ENCODE results near the gene AGAP3. TPM values are rescaled to one million over a fixed set of nuclear protein-coding genes. Genes with fewer than 3 reads are reported as not detected.

Gene AGAP3
- total RNA-seq, 1 donor from 2014 or later = 54.7 TPM

DNA sequence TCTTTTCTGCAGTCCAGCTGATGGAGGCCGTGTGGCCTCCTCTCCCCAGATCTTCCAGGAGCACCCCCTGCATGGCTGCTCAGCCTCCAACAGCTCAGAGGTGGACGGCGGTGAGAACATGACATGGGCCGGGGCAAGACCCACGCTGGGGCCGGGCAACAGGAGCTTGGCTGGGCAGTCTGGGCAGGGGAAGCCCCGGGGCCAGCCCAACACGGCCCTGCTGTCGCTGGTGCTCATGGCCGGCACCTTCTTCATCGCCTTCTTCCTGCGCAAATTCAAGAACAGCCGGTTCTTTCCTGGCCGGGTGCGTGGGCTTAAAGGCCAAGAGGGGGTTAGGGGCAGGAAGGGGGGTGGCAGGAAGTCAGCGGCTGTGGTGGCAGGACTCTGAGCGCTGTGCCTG lies 12.3 kb upstream of the AGAP3 start:
- no peak for DNase-seq (ENCODE audit: low spot score)

DNA sequence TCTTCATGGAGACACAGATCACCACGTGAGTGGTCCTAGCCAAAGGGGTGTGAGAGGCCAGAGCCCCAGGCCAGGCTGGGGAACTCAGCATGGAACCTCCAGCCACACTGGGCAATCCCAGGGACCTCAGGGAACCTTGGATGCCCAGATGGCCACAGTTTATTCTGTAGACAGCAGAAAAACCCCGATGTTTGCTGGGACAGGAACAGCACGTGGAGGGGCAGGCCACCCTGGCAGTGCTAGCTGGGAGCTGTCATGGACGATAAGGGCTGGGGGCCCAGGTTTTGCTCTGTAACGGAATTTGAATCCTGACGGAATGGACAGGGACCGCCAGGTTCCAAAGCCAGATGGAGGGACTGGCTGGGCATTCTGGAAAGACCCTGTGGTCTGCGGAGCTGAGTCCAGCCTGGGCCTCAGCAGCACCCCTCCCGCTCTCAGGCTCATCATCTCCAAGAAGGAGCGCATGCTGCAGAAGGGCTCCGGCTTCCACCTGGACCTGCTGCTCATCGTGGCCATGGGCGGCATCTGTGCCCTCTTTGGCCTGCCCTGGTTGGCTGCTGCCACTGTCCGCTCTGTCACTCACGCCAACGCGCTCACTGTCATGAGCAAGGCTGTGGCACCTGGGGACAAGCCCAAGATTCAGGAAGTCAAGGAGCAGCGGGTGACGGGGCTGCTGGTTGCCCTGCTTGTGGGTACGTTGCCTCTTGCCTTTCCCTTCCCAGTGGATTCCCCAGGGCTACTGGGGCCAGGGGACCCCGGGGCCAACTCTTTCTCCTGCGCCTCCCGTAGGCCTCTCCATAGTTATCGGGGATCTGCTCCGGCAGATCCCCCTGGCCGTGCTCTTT lies 11.2 kb upstream of the AGAP3 start:
- no peak for DNase-seq (ENCODE audit: low spot score)
- no peak for ATAC-seq

More for the DNA sequence above, 12.3 kb upstream of the AGAP3 start:
- ATAC-seq = no peak

DNA sequence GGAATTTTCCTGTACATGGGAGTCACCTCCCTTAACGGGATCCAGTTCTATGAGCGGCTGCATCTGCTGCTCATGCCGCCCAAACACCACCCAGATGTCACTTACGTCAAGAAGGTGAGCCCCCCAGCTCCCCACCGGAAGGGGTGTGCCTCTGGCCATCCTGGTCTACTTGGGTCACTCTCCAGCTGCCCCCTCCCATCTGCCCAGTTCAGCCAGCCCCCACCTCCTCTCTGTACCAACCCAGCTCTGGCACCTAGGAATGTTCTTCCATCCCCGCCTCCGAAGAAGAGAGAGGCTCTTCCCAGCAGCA lies 10.7 kb upstream of the AGAP3 start:
- ATAC-seq = no peak
- DNase-seq (ENCODE audit: low spot score) = no peak

DNA sequence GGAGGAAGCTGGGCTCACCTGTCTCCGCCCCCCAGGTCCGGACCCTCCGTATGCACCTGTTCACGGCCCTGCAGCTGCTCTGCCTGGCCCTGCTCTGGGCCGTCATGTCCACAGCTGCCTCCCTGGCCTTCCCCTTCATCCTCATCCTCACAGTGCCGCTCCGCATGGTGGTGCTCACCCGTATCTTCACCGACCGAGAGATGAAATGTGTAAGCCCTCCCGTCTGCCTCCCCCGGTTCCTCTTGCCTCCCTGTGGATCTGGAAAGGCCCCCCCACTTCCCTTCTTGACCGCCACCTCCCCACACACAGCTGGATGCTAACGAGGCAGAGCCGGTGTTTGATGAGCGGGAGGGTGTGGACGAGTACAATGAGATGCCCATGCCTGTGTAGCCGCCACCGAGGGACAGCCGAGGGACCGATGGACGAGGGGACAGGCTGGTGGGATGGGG lies 10.3 kb upstream of the AGAP3 start:
- ATAC-seq = no peak
- DNase-seq (ENCODE audit: low spot score) = no peak

DNA sequence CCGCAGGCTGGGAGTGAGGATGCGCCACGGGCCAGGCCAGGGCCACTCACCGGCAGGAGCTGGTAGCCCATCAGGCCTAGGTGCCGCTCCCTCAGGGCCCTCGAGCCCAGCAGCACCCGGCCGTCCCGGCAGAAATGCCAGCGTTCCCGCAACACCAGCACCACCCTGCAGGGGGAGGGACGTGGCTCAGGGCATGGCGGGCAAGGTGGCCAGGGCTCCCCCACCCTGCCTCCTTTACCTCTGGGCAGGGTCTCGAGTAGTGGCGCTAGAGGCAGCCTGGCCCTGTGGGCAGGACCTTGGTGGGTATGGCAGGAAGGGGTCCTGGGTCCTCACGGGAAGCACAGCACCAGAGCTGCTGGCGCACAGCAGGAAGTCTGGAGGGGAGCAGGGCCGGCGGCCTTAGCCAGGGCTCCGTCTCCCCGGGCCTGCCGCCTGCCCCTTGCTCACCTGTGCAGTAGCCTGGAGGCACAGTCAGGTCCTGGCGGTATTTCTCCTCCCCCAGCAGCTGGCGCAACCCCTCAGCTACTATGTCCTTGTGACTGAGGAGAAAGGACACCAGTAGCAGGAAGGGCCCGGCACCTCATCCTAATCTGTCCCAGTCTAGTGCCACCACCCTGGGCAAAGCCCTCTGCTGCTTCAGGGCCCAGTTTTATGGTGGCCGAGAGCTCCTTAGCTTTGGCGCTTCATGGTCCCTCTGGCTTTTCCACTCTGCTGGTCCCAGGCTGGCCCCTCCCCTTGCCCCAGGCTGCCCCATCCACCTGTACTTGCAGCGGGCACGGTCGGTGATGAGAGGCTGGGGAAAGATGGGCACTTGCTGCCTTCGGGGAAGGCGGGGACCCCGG lies 9.2 kb upstream of the AGAP3 start:
- no peak for DNase-seq (ENCODE audit: low spot score)
- ATAC-seq = no peak

DNA sequence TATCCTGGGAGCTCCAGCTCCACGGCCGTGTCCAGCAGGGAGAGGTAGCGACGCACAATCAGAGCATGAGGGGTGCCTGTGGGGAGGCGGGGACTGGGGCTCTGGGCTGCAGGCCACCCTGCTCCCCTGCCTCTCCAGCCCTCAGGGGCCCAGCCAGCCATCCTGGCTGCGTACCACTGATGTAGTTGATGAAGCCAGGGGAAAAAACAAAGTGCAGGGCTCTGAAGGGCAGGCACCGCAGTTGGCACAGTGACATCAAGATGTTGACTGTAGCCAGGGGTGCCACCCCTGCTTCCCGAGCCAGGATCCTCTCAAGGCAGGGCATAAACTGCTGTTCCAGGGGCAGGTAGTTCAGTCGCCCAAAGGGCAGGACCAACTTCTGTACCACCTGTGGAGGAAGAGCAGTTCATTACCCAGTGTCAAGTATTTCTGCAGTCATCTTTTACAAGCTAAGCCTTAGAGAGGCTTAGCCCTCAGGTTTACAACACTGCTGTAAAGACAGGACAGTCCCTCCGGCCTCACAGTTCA lies 8.5 kb upstream of the AGAP3 start:
- ATAC-seq (no peak), DNase-seq (ENCODE audit: low spot score) (peak; percentile 40)

DNA sequence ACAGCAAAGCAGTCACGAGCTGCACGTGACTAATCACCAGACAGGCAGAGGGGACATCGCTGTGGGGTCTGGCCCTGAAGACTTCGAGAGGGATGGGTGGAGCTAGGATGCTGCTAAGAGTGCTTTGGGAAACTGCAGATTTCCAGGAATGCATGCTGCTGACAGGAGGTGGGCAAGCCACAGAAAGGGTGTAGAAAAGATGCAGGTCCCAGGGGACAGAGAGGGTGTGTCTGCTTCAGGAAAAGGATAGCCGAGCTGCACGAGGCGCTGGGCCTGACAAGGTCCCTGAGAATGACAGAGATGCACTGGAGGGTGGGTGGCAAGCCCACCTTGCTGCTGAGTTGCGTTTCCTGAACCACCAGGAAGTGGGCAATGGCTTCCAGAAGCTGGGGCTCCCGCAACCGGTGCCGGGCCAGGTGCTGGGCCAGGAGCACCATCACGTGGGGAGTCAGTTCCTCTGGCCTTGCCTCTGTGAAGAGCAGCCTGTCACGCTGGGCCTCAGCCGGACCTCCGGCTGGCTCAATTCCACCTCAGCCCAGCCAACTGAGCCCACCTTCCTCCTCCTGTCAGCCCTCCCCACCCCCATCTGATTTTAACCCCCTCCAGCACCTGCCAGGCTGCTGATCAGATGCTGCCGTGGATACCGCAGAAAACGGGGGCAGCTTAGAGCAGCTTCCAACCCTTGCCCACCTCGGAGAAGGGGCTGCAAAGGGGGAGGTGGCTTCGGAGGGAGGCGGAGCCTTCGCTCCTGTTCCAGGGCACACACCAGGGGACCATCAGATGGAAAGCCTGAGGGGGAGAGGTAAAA lies 7.8 kb upstream of the AGAP3 start:
- ATAC-seq (no peak), DNase-seq (ENCODE audit: low spot score) (peak; percentile 44)

DNA sequence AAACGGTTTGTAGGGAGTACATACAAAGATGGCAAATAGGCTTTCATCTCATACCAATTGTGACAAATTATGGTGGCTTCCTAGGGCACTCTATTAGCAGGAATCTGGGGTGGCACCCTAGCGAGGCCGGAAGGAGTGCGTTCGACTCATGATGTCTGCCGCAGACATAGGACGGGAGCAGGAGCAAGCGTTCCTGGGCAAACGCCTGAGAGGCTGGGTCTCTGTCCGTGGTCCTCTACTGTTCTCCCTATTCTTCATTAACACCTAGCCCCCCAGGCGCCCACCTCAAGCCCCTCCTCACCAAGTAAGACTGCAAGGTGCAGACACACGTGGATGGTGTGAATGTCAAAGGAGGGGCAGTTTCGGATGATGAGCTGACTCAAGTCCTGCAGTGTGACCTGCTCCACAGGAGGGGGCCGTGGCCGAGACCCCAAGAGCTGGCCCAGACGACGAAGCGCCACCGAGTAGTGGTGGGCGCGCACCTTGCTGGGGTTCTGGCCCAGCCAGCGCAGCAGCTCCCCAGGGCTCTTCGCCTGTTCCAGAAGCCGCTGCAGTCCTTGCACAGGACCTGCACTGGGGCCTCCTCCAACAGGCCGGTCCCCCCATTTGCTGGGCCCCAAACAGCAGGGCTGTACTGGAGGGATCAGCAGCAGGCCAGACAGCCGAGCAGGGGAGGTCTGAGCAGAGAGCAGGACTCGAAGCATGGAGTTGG lies 6.9 kb upstream of the AGAP3 start:
- ATAC-seq = no peak
- no peak for DNase-seq (ENCODE audit: low spot score)

DNA sequence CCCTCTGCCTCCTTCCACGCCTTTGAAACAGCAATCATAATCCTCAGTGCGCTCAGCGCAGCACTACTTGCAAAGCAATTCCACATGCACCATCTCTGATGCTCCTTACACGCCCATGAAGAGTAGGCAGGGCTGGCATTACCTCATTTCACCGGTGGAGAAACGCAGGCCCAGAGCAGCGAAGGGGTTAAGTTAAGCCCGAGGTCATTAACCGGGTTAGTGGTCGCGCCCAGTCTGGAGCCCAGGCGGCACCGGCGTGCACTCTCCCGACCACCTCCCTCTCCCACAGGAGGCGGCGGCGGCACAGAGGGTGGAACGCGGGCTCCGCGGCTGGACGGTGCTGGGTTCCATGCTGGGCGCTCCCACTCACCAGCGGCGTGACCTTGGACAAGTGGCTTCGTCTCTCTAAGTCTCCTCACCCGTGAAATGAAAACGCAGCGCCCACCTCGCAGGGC lies 6.2 kb upstream of the AGAP3 start:
- DNase-seq (ENCODE audit: low spot score) (no peak), ATAC-seq (peak; percentile 0)

DNA sequence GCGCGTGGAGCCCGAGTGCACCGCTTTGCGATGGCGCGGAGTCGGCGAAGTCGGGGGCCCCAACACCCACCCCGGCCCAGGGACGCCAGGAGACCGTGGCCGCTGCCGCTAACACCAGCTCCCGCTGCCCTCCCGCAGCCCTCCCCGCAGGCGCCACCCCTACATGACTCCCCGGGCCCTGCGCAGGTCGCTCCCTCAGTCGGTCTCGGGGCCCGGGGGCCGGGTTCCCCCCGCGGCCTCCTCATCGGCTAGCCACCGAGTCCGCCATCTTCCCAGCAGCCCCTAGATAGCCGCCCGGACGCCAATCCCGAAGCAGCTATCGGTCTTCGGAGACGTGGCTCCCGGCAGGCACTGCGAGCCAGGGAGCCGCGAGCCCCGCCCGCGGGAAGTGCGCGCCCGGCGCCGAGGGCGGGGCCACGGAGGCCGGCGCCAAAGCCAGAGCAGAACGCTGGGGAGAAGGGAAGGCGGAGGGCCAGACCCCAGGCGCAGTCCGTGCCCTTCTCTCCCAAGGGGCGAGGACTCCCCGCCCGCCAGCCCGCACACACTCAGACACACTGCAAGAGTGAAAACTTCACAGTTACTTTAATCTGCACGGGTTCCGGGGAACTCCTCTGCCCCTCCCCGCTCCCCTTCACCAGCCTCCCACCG lies 5.6 kb upstream of the AGAP3 start, which contains the start of gene FASTK:
TSS of gene FASTK (minus strand) at position 288 of the 648 bp plus-strand sequence. CDS start at position 245, 43 bp downstream.
- DNase-seq (ENCODE audit: low spot score) (peak; percentile 94), ATAC-seq (peak; percentile 79)

DNA sequence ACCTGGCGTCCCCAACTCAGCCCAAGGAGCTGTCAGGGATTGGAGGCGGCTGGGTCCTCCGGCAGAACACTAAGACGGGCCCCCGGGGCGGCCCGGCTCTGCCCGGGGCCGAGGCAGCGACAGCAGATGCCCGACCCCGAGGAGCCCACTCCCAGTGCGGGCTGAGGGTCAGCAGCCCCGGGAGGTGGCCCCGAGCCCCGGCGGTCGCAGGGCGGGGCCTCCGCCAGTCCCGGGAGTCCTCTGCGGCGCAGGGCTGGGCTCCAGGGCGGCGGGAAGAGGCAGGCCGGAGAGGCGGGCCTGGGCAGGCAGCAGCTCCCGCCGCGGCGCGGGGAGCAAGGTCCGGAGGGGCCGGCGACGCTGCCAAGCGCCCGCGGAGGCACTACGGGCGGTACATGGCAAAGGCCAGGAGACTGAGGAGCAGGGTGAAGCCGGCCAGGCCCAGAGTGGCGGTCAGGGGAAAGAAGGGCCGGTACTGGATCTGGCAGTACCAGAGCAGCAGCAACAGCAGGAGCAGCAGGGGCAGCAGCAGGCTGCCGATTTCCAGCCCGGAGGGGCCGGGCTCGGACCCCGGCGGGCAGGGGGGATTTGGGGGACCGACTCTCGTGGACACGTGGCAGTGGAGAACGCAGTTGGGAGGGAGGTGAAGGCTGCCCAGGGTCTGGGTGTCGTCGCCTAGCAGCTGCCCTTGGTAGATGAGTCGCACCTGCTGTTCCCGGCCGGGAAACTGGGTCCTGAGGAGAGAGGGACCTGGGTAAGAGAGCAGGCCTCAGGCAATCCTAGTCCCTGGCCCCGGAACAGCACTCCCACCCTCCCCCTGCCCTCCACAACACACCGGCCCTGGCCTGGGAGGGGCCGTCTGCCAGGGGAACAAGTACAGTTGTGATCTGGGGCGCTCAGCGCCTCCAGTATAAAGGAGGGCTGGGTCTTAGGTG lies 4.8 kb upstream of the AGAP3 start:
- peak; percentile 83 for DNase-seq (ENCODE audit: low spot score)
- ATAC-seq = peak; percentile 59

DNA sequence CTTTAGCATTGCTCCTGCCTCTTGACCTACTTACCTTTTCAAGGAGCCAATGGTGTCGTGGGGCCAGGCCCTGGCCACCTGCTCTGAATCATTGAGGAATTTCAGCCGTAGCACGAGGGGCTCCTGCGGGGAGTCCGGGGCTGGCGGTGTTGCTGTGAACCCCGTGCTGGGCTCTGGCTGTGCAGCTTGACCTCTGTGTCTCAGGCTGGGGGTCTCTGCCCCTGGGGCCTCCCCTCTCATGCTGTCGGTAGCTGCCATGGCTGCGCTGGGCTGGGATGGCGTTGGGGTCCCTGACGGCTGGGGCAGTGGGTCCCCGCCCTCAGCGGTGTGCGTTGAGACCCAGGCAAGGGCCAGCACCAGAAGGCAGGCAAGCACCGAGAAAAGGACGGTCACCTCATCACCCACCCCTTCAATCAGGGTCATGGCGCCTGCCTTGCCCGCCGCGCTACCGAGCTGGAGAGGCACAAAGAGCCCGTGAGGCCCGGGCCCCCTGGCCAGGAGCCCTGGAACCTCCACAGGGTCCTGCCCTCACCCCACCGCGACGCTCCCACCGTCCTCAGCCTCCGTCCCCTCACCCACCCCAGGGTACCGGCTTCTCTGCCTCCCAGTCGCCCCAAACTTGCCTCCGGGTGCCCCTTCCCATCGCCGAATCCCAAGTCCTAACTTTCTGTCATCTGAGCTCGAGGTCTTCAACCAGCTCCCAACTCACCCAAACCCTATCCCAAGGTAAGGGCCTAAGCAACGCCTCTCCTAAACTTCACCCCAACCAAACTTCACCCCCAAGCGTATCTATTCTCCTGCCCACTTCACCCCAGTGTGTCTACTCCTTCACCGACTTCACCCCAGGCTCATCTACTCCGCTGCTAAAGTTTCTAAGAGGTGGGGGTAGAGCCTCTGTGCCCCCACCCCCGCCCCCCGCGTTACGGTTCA lies 3.9 kb upstream of the AGAP3 start:
- no peak for DNase-seq (ENCODE audit: low spot score)
- no peak for ATAC-seq

DNA sequence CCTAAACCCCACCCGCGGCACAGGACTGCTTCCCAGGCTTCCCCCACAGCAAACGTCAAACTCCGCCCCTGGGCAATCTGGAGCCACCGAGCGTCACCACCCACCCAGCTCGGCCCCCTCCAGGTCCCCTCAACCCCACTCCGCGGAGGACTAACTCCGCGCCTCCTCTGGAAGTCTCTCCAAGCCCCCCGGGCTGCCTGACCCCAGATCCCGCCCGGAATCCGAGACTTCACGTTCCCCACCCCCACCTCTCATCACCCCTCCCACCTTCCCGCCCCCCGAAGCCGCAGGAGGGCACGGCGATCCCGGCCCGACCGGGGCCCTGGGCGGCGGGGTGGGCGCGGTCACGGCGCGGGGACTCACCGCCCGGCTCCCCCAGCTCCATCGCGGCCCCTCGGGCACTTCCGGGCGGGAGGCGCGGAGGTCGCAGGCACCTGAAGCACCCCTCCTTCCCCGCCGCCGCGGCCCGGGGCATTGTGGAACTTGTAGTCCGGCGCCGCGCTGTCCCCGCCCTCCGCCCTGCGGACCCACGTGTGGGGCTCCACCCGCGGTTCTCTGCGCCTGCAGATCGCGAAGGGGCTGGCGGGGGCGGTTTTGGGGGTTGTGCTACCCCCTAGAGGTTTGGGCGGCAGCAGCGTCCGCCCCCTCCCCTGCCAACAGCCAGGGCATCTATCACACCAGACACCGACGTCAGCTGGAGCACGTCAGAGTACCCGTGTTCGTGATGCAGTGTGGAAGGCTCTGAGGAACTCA lies 3.0 kb upstream of the AGAP3 start, which contains the start of gene TMUB1:
TSS of gene TMUB1 (minus strand) at position 423 of the 753 bp plus-strand sequence. CDS start 930 bp downstream, outside the sequence.
- ATAC-seq (peak; percentile 42), DNase-seq (ENCODE audit: low spot score) (peak; percentile 85)

DNA sequence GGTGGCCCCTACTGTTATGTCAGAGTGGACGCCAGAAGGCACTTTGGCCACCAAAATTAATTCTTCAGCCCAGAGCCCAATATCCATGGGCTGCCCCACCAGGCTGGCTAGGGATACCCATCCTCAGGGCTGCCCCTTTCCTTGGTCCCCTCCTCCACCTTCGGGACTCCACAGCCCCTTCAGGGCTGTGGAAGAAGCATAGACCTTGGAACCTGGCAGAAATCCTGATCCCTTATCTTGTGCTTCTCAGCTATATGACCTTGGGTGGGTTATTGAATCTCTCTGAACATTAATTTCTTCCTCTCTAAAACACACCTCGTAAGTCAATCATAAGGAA lies 2.5 kb upstream of the AGAP3 start:
- ATAC-seq (no peak), DNase-seq (ENCODE audit: low spot score) (no peak)

DNA sequence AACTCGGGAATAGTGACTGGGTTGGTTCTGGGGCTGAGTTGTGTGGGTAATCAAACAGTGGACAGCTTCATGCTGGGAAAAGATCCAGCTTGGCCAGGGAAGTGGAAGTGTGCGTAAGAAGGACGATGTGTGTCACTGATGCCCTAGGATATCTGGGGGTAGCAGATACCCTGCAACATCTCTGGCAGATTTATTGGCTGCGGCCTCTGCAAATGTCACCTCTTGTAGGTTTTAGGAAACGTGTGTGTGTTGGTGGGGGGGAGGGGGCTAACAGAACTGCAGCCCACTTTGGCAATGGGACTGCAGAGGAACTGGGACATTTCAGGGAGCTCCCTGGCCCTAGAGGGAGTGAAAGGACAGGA lies 965 bp upstream of the AGAP3 start:
- DNase-seq (ENCODE audit: low spot score) = no peak
- no peak for ATAC-seq

DNA sequence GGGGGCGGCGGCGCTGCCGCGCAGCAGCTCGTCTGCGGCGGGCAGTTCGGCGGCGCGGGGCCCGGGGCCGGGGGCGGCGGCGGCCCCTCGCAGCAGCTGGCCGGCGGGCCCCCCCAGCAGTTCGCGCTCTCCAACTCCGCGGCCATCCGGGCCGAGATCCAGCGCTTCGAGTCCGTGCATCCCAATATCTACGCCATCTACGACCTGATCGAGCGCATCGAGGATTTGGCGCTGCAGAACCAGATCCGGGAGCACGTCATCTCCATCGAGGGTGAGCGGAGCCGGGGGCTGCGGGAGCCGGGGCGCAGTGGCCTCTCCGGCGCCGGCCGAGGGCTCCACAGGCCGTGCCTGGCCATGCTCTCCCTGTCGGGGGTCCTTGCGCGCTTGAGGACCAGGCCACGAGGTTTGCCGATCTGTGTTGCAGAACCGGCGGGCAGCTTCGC lies 548 bp downstream of the AGAP3 start:
- DNase-seq (ENCODE audit: low spot score) (no peak), ATAC-seq (no peak)

Data from left lobe of liver (tissue), 2 donors.